Uterus (tissue), 2 donors: ENCODE data around the gene AHR.
A peak's percentile ranks its signal among the peaks of the same experiment; 100 is the strongest.

Experiments used
- POLR2A ChIP-seq, 2 donors: fragments of 450-650 bp; IDR thresholded peaks; one replicate each; pipeline ENCODE4 v1.6.1; 2016; ENCODE audit warnings: antibody characterized with exemption in 2 of 2, mild to moderate bottlenecking in 1 of 2, moderate library complexity in 1 of 2
- TF ChIP-seq, protein P1 (sequence below), 4 experiments: fragments of 200-600 bp in 2 of 4; fragments of 450-650 bp in 2 of 4; sonication (generic) in 2 of 4; IDR thresholded peaks; one replicate each; pipeline ENCODE4 v1.5.1; 2016 to 2019; ENCODE audit warnings: antibody characterized with exemption in 4 of 4, mild to moderate bottlenecking in 2 of 4, moderate library complexity in 1 of 4

GRCh38 chr7:17305387-17306171 lies 7.1 kb downstream of the AHR start:
- TF ChIP-seq, protein P1, sequence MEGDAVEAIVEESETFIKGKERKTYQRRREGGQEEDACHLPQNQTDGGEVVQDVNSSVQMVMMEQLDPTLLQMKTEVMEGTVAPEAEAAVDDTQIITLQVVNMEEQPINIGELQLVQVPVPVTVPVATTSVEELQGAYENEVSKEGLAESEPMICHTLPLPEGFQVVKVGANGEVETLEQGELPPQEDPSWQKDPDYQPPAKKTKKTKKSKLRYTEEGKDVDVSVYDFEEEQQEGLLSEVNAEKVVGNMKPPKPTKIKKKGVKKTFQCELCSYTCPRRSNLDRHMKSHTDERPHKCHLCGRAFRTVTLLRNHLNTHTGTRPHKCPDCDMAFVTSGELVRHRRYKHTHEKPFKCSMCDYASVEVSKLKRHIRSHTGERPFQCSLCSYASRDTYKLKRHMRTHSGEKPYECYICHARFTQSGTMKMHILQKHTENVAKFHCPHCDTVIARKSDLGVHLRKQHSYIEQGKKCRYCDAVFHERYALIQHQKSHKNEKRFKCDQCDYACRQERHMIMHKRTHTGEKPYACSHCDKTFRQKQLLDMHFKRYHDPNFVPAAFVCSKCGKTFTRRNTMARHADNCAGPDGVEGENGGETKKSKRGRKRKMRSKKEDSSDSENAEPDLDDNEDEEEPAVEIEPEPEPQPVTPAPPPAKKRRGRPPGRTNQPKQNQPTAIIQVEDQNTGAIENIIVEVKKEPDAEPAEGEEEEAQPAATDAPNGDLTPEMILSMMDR (IDR thresholded peaks at IDR 0.05), result no peak
- peak in 1 of 2 donors; percentile 6 for TF ChIP-seq POLR2A (IDR thresholded peaks at IDR 0.05)
